AG04450 (cell line): ENCODE data around the gene NKAIN4. TPM values are rescaled to one million over a fixed set of nuclear protein-coding genes. Genes with fewer than 3 reads are reported as not detected.

ENCODE experiments used
- CTCF ChIA-PET: fragments of 300-600, 350-600 bp; formaldehyde crosslinking; extraction: SDS; loops from one replicate; lab custom pipeline; 2022; ENCODE audit warnings: antibody characterized with exemption, inconsistent platforms; lab: Charles Lee
- POLR2A ChIA-PET: fragments of 350-600 bp; formaldehyde crosslinking; extraction: SDS; loops from one replicate; lab custom pipeline; 2021; ENCODE audit warnings: antibody characterized with exemption, inconsistent platforms; lab: Yijun Ruan, JAX
- DNase-seq: peaks from one replicate; pipeline ENCODE4 v3.0.0-alpha.2; 2011; ENCODE audit warnings: low read depth, low spot score
- H3K27ac ChIP-seq: one replicate; pipeline ENCODE4 v1.5.1; 2012; ENCODE audit warnings: low read depth, low read length, control low read depth
- H3K27me3 ChIP-seq: one replicate; pipeline ENCODE4 v1.6.0; 2012; ENCODE audit warnings: low read length; ENCODE audit not compliant: control insufficient read depth, insufficient read depth
- H3K4me3 ChIP-seq: 2 replicates; pipeline ENCODE4 v1.5.1; 2011; ENCODE audit warnings: mild to moderate bottlenecking, low read depth, low read length, control low read depth
- H3K9me3 ChIP-seq: 2 replicates; pipeline ENCODE4 v1.5.1; 2012; ENCODE audit warnings: low read length; ENCODE audit not compliant: control insufficient read depth, insufficient read depth
- polyA plus RNA-seq: library from polyadenylated mRNA; depleted of rRNA; stranded (reverse); fragments of >200 nt; gene quantifications from 2 replicates; pipeline ENCODE4 v1.2.3, GENCODE V29; 2011
- TF ChIP-seq, protein P1 (sequence below): IDR thresholded peaks from 2 replicates; pipeline ENCODE4 v1.5.1; 2011; ENCODE audit warnings: low read depth, low read length, control low read depth, inconsistent platforms

The NKAIN4 gene
- polyA plus RNA-seq, 1 experiment = not detected

- CTCF ChIA-PET = no interaction called here
- Histone ChIP-seq H3K27ac (no peak overlapping the region), H3K27me3 (no peaks in the 10 kb centered on the region), H3K9me3 (no peaks in the 10 kb centered on the region), H3K4me3 (no peak overlapping the region)
- TF ChIP-seq, protein P1, sequence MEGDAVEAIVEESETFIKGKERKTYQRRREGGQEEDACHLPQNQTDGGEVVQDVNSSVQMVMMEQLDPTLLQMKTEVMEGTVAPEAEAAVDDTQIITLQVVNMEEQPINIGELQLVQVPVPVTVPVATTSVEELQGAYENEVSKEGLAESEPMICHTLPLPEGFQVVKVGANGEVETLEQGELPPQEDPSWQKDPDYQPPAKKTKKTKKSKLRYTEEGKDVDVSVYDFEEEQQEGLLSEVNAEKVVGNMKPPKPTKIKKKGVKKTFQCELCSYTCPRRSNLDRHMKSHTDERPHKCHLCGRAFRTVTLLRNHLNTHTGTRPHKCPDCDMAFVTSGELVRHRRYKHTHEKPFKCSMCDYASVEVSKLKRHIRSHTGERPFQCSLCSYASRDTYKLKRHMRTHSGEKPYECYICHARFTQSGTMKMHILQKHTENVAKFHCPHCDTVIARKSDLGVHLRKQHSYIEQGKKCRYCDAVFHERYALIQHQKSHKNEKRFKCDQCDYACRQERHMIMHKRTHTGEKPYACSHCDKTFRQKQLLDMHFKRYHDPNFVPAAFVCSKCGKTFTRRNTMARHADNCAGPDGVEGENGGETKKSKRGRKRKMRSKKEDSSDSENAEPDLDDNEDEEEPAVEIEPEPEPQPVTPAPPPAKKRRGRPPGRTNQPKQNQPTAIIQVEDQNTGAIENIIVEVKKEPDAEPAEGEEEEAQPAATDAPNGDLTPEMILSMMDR = no peak
- DNase-seq = no peak
- POLR2A ChIA-PET = interaction anchor here (0.7 kb wide), 1 partner anchor 16 kb away, joined by 3 read pairs; the partner anchor contains the start of gene ARFGAP1
Observed at GRCh38 chr20:63288581-63289251, 34.5 kb upstream of the NKAIN4 start.

DNA sequence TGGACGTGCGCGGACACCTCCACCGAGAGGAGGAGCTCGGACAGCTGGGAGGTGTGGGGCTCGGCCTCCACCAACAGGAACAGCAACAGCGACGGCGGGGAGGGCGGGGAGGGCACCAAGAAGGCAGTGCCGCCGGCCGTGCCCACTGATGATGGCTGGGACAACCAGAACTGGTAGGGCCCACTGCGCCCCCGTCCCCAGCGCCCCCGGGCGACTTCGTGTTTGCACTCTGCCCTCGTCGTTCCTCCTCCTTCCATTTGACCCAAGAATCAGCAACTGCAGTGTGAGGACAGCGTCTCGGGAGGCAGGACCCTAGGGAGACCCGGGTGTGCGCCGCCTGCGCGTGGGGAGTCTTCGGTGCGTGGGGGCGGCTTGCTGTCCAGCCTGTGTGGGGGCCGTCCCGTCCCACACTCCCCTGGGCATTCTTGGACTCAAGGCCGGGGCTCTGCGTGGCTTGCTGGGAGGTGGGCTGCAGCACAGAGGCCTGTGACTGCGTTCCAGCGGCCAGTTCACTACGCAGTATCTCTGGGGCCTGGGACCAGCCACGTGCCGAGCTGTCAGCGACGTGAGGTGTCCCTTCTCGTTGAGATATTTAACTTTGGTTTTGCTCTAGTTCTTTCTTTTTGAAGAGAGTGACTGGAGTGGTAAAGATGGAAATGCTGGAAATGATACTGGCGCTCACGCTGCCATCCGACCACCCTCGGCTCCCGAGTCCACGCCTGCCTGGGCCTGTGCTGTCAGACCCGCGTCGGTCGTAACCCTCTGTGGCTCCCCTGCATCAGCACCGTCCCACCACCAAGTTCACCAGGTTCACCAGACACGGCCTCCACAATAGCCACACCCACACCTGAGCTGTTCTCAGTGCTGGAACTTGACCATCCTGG, 33.7 kb upstream of the NKAIN4 start:
- no peaks in the 10 kb centered on the region for H3K27me3 ChIP-seq
- POLR2A ChIA-PET = interaction anchor here (0.6 to 0.7 kb wide), 2 partner anchors 9 to 16 kb away, joined by 3 read pairs; partner anchors contain the start of gene ARFGAP1
- CTCF ChIA-PET = interaction anchor here (1.1 kb wide), 1 partner anchor 65 kb away, joined by 3 read pairs; no protein-coding TSS in a partner anchor
- no peak overlapping the region for H3K27ac ChIP-seq
- H3K9me3 ChIP-seq = no peaks in the 10 kb centered on the region
- TF ChIP-seq, protein P1 = no peak
- H3K4me3 ChIP-seq = no peak overlapping the region
- DNase-seq = no peak

- H3K4me3 ChIP-seq = no peak overlapping the region
- POLR2A ChIA-PET = interaction anchor here (0.6 kb wide), 2 partner anchors 8 to 362 kb away, joined by 3 to 8 read pairs; no protein-coding TSS in a partner anchor
- TF ChIP-seq, protein P1 = no peak
- H3K27ac ChIP-seq = no peak overlapping the region
- CTCF ChIA-PET = interaction anchor here (1.1 kb wide), 1 partner anchor 64 kb away, joined by 3 read pairs; no protein-coding TSS in a partner anchor
- no peak for DNase-seq
- no peaks in the 10 kb centered on the region for H3K27me3 ChIP-seq
- no peaks in the 10 kb centered on the region for H3K9me3 ChIP-seq
Observed at GRCh38 chr20:63286781-63287696, 32.8 kb upstream of the NKAIN4 start.

DNA sequence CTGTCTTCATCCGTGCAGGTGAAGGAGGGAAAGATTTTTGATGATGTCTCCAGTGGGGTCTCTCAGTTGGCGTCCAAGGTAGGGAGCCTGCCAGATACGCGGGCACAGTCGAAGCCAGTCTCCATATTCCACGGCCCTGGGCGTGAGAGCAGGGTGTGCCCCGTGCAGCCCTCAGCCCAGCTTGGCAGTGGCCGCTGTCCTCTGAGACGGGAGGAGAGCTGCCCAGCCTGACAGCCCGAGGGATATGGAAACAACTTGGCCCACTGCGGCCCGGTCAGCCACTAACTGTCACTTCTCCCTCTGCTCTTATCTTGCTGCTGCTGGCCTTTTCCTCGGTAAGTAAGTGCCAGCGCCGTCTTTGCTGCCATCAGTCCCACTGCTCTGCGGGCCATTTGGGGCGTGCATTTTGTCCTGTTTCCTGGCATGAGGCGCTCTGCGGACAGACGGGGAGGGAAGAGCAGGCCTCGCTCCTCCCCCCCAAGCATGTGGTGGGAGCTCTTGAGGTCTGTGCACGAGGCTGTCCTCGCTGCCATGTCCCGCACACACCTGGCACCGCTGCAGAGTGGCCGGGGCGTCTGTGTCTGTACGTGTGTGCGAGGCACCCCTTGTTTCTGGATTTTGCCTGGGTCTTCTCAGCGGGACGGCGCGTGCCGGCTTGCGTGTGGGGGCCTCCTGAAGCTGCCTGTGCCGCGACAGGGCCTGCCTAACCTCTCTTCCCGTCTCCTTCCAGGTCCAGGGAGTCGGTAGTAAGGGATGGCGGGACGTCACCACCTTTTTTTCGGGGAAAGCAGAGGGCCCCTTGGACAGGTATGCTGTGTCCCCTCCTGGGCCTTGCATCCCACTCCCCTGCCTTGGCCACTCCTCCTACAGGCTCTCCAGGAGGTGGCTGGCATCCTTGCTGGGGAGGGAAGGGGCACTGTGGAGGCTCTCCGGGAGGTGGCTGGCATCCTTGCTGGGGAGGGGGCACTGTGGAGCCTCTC, 31.7 kb upstream of the NKAIN4 start:
- H3K9me3 ChIP-seq = no peaks in the 10 kb centered on the region
- ChIA-PET CTCF (no interaction called here), POLR2A (interaction anchor here (0.6 kb wide), 2 partner anchors 9 to 363 kb away, joined by 4 to 8 read pairs; no protein-coding TSS in a partner anchor)
- no peak for DNase-seq
- H3K4me3 ChIP-seq = no peak overlapping the region
- TF ChIP-seq, protein P1 = no peak
- H3K27ac ChIP-seq = no peak overlapping the region
- no peaks in the 10 kb centered on the region for H3K27me3 ChIP-seq
